GM10266 (cell line): Measurements from ENCODE around the gene FAM107B.

Experiments
- DNase-seq: peaks from one replicate; pipeline ENCODE4 v3.0.0; 2012; ENCODE audit errors: extremely low spot score
- TF ChIP-seq, protein P1 (sequence below): IDR thresholded peaks from 2 replicates; pipeline ENCODE4 v1.5.1; 2012; ENCODE audit warnings: mild to moderate bottlenecking, low read depth; ENCODE audit not compliant: control insufficient read depth, insufficient read depth; ENCODE audit errors: missing control alignments

FAM107B gene

DNA sequence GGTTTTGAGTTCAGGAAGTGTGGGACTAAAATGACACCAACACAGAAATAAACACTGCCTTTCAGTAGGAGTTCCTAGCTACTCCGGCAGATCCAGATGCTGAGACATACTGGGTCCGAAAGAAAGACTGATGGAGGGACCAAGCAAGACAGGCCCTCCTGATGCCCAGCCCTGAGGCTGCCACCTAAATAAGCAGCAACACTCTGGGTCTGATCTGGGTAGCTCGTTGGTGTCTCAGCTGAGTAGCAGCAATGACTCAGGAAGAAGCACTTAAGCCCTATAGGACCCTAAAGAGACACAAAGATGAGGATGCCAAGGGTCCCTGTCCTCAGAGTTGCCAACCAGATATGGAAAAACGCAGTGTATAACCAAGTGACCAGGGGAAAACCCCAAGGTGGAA lies 190.7 kb downstream of the FAM107B start:
- no peak for DNase-seq
- TF ChIP-seq, protein P1, sequence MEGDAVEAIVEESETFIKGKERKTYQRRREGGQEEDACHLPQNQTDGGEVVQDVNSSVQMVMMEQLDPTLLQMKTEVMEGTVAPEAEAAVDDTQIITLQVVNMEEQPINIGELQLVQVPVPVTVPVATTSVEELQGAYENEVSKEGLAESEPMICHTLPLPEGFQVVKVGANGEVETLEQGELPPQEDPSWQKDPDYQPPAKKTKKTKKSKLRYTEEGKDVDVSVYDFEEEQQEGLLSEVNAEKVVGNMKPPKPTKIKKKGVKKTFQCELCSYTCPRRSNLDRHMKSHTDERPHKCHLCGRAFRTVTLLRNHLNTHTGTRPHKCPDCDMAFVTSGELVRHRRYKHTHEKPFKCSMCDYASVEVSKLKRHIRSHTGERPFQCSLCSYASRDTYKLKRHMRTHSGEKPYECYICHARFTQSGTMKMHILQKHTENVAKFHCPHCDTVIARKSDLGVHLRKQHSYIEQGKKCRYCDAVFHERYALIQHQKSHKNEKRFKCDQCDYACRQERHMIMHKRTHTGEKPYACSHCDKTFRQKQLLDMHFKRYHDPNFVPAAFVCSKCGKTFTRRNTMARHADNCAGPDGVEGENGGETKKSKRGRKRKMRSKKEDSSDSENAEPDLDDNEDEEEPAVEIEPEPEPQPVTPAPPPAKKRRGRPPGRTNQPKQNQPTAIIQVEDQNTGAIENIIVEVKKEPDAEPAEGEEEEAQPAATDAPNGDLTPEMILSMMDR, result no peak

DNA sequence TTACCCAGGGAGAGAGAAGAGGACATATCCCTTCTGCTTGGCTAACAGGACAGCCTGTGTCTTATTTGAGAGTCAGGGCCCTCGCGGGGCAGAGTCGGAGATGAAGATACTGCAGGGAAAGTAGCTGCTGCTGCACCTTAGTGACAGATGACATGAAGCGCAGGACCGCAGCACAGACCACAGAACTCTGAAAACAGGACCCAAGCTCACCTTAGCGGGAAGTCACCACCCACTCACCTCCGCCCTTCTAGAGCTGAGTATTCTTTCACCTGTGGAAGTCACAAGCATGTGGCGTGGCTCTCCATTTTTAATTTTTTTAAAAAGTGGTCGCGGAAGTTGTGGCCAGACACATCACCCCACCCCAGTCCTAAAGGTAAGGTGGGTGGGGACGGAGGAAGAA lies 191.4 kb downstream of the FAM107B start:
- TF ChIP-seq, protein P1, result no peak
- no peak for DNase-seq

DNA sequence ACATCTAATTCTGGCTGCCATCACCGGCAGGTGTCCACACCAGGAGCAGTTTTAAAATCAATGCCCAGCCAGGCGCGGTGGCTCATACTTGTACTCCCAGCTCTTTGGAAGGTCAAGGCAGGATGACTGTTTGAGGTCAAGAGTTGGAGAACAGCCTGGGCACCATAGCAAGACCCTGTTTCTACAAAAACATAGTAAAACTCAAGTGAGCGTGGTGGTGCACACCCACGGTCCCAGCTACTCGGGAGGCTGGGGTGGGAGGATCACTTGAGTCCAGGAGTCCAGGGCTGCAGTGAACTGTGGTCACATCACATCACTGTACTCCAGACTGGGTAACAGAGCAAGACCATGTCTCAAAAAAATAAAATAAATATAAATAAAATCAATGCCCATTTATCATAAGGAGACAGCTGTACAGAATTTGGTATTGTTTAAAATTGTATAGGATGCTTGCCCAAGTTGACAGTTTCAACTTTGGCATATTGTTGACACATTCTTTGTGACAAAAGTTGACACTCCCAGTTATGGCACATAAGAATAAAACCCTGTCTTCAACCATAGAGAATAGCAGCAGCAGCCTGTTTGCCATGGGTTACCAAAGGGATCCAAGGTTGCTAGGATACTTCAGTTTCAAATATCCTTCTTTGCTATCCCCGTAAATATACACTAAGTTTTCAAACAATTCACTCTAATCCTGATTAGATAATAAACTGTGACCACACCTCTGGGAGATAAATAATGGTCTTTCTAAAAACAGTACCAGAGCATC lies 193.0 kb downstream of the FAM107B start:
- DNase-seq, result no peak
- TF ChIP-seq, protein P1, result no peak

DNA sequence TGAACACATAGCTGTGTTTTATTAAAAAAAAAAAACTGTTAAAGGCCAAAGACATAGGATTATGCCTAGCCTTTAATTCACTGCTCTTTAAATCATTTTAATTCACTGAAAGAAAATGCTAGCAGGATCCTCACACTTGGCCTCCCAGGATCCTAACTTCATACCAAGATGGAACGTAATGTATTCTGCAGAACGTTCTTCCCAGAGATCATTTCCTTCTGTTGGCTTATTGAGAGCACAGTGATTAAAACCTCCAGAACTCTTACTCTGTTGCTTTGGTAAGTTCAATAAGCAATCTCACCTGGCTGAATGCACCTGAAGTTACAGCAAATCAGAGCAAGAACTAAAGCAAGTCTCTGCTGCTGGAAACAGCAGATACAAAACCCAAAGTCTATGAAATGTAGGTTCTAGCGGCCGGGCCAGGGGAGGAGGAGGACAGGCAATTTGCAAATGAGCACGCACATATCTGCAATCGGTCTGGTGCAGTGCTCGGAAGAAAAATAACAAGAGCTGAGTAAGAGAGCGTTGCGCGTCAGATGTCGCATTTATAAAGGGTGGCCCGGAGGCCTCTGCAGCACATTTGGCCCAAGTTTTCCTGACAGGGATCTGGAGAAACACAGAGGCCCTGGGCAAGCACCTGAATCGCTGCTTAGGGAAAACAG lies 193.9 kb downstream of the FAM107B start:
- TF ChIP-seq, protein P1, result no peak
- DNase-seq, result no peak

DNA sequence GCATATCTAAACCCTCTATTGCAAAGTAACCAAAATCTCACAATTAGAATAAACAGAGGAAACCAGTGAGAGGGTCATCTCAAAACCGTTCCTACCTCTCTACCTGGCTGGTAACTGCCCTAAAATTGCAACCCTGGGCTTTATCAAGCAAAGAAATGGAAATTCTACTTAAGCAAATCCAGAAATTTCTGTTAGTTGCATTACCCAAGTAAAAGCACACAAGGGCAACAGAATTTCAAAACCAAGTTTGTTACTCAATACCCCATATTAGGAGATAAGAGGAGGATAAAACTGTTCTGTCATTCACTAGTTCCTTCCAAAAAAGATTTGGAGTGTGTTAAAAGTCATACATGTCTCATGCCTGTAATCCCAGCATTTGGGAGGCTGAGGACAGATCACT lies 195.3 kb downstream of the FAM107B start:
- TF ChIP-seq, protein P1, result no peak
- no peak for DNase-seq

DNA sequence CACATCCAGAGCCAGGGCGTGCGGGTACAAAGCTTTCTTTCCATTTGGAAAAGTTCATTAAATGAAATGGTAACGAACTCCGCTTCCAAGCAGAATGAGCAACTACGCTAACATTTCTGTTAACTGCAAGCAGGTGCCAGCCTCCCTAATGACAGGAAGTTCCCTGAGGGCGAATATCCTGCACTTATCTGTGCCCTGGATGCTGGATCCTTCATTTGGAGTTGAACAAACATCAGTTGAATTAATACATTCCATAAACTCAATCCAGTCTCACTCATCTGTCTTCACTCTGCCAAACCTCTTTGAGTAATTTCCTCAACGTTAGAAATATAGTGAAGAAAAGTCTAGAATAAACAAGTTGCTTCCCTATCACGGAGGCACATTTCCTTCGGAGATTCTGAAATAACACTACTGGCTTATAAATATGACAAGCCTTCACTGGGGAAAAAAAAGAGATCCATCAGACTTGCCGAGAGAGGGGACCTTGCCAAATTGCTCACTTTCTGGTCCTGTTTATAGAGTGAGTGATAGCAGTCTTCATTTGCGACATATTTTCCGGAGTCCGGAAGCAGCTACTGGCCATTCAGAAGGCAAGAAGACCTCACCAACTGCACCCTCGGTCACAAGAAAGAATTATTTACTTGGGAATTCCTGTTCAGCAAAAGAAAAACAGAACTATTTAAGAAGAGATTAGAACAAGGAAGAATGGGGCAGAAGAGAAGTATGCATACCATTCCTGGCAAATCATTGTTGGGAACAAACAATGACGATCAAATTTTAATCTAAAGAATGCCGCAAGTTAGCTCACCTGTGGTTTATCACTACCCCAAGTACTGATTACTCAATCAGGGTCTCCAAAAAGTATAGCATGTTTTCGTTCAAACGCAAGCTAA lies 196.4 kb downstream of the FAM107B start:
- TF ChIP-seq, protein P1, result no peak
- no peak for DNase-seq
